ENCODE data around the gene GTF2F1. TPM values are rescaled to one million over a fixed set of nuclear protein-coding genes. Genes with fewer than 3 reads are reported as not detected.
"Not testable (repeated sequence)": the region's sequence is repeated elsewhere in the genome, so short reads cannot be mapped to it uniquely, and the experiment has no call there.

The GTF2F1 gene
- polyA plus RNA-seq, 1 donor = 99.4 TPM

DNA sequence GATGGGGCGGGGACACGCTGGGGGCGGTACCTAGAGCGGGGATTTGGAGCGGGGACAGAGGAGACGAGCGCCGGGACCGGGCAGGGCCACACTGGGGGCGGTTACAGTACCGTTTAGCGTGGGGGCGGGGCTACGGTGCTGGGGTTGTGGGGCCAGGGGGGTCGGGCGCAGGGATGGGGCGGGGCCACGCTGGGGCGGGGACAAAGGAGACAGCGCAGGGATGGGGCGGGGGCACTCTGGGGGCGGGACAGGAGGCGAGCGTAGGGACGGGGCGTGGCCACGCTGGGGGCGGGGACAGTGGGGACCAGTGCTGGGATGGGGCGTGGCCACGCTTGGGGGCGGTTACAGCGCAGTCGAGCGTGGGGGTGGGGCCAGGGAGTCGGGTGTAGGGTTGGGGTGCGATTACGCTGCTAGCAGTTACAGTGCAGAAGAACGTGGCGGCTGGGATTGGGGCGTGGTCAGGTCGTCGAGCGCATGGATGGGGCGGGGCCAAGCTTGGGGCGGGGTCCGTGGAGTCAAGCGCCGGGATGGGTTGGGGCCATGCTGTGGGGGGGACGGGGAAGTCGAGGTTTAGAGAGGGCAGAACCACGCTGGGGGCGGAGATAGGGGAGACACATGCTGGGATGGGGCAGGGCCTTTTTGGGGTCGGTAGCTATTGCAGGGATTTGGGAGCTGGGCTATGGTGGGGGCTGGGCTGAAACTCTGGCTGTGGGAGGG lies 19.7 kb downstream of the GTF2F1 start:
- no peaks in the 10 kb centered on the region for H3K27me3 ChIP-seq (ENCODE audit: control insufficient read depth, insufficient read depth, low read length)
- peak; percentile 97 to 99 for DNase-seq
- H3K36me3 ChIP-seq (ENCODE audit: control insufficient read depth, insufficient read depth, low read length) = peaks cover 27% of the 10 kb centered on the region
- H3K9me3 ChIP-seq (ENCODE audit: control insufficient read depth, low read depth, low read length) = no peaks in the 10 kb centered on the region
- no CpG with 5 or more reads among the region's 53 CpGs for WGBS (ENCODE audit: insufficient coverage, low lambda C conversion rate)
- H3K27ac ChIP-seq (ENCODE audit: low read length) = peak overlapping the region; percentile 100
- peaks cover 5% of the 10 kb centered on the region for H3K4me1 ChIP-seq (ENCODE audit: control insufficient read depth, insufficient read depth, low read length)
- H3K4me3 ChIP-seq (ENCODE audit: low read length) = peak overlapping the region; percentile 93

DNA sequence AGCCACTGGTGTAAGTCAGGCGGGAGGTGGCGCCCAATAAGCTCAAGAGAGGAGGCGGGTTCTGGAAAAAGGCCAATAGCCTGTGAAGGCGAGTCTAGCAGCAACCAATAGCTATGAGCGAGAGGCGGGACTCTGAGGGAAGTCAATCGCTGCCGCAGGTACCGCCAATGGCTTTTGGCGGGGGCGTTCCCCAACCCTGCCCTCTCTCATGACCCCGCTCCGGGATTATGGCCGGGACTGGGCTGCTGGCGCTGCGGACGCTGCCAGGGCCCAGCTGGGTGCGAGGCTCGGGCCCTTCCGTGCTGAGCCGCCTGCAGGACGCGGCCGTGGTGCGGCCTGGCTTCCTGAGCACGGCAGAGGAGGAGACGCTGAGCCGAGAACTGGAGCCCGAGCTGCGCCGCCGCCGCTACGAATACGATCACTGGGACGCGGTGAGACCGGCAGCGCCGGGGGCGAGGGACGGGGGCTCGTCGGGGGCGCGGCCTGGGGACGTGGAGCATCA lies 20.3 kb downstream of the GTF2F1 start, which contains the start of gene ALKBH7:
ALKBH7 (plus strand) TSS at position 201 of the 502 bp plus-strand sequence; CDS start at position 228, 27 bp downstream.
- WGBS (ENCODE audit: insufficient coverage, low lambda C conversion rate) = no CpG with 5 or more reads among the region's 47 CpGs

DNA sequence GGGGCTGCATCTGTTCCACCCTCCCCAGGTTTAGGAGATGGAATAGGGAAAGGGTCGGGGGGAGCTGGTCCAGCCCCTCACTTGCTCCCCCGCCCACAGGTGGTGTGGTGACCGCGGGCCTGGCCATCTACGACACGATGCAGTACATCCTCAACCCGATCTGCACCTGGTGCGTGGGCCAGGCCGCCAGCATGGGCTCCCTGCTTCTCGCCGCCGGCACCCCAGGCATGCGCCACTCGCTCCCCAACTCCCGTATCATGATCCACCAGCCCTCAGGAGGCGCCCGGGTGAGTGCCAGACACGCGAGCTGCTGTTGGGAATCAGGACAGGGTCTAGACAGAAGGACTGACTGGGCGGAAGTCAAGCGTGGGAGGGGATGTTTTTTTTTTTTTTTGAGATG lies 28.6 kb downstream of the GTF2F1 start:
- H3K36me3 ChIP-seq (ENCODE audit: control insufficient read depth, insufficient read depth, low read length) = peaks cover 52% of the 10 kb centered on the region
- no peaks in the 10 kb centered on the region for H3K9me3 ChIP-seq (ENCODE audit: control insufficient read depth, low read depth, low read length)
- H3K4me1 ChIP-seq (ENCODE audit: control insufficient read depth, insufficient read depth, low read length) = peaks cover 2% of the 10 kb centered on the region
- no peak overlapping the region for H3K4me3 ChIP-seq (ENCODE audit: low read length)
- no peak for DNase-seq
- no CpG with 5 or more reads among the region's 21 CpGs for WGBS (ENCODE audit: insufficient coverage, low lambda C conversion rate)
- no peak overlapping the region for H3K27ac ChIP-seq (ENCODE audit: low read length)
- no peaks in the 10 kb centered on the region for H3K27me3 ChIP-seq (ENCODE audit: control insufficient read depth, insufficient read depth, low read length)

More for the DNA sequence above, 20.3 kb downstream of the GTF2F1 start, which contains the start of gene ALKBH7:
- Histone ChIP-seq H3K9me3 (ENCODE audit: control insufficient read depth, low read depth, low read length) (no peaks in the 10 kb centered on the region), H3K4me3 (ENCODE audit: low read length) (peak within 1 kb of the TSS; percentile 93), H3K36me3 (ENCODE audit: control insufficient read depth, insufficient read depth, low read length) (peaks cover 33% of the 10 kb centered on the region), H3K27ac (ENCODE audit: low read length) (peak within 1 kb of the TSS; percentile 100), H3K27me3 (ENCODE audit: control insufficient read depth, insufficient read depth, low read length) (no peaks in the 10 kb centered on the region), H3K4me1 (ENCODE audit: control insufficient read depth, insufficient read depth, low read length) (peaks cover 5% of the 10 kb centered on the region)
- DNase-seq = peak; percentile 100

DNA sequence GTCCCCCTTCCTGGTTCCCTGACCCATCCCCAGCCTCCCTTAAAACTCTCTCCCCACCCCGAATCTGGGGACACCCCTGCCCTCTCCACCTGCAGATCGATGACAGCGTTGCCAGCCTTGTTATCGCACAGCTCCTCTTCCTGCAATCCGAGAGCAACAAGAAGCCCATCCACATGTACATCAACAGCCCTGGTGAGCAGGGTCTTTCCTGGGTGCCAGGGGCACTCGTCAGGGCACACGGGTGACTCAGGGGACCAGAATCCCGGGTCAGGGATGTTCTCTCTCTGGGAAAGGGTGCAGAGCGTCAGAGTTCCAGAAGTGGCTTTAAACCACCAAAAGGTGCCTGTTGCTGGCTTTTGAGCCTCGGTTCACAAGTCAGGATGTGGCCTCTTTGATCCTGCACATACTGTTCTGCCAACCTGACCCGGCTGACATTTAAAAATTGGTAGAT lies 30.6 kb downstream of the GTF2F1 start:
- no peaks in the 10 kb centered on the region for H3K27me3 ChIP-seq (ENCODE audit: control insufficient read depth, insufficient read depth, low read length)
- H3K36me3 ChIP-seq (ENCODE audit: control insufficient read depth, insufficient read depth, low read length) = peaks cover 32% of the 10 kb centered on the region
- peaks cover 2% of the 10 kb centered on the region for H3K4me1 ChIP-seq (ENCODE audit: control insufficient read depth, insufficient read depth, low read length)
- no peaks in the 10 kb centered on the region for H3K9me3 ChIP-seq (ENCODE audit: control insufficient read depth, low read depth, low read length)
- peak overlapping the region; percentile 63 for H3K27ac ChIP-seq (ENCODE audit: low read length)
- H3K4me3 ChIP-seq (ENCODE audit: low read length) = peak overlapping the region; percentile 98
- peak in 1 of 2 donors; percentile 29 for DNase-seq
- no CpG with 5 or more reads among the region's 11 CpGs for WGBS (ENCODE audit: insufficient coverage, low lambda C conversion rate)

DNA sequence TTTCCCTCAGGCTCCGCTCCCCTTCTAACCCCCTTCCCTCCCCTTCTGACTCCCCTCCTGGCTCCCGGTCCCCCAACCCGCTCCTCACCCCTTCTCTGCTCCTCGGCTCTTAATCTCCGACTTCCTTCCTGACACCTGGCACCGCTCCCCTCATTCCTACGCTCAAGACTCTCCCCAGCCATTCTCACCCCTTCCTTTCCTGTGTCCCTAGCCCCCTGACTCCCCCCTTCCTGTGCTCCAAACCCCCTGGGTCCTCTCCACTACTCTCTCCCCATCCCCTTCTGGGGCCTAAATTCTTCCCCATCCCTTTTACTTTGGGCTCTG lies 31.0 kb downstream of the GTF2F1 start:
- Histone ChIP-seq H3K4me3 (ENCODE audit: low read length) (peak overlapping the region; percentile 98), H3K36me3 (ENCODE audit: control insufficient read depth, insufficient read depth, low read length) (peaks cover 28% of the 10 kb centered on the region), H3K27ac (ENCODE audit: low read length) (peak overlapping the region; percentile 63), H3K27me3 (ENCODE audit: control insufficient read depth, insufficient read depth, low read length) (no peaks in the 10 kb centered on the region), H3K9me3 (ENCODE audit: control insufficient read depth, low read depth, low read length) (no peaks in the 10 kb centered on the region), H3K4me1 (ENCODE audit: control insufficient read depth, insufficient read depth, low read length) (peaks cover 2% of the 10 kb centered on the region)
- WGBS (ENCODE audit: insufficient coverage, low lambda C conversion rate) = 9% methylated on average over 4 of the region's 7 CpGs
- no peak for DNase-seq

DNA sequence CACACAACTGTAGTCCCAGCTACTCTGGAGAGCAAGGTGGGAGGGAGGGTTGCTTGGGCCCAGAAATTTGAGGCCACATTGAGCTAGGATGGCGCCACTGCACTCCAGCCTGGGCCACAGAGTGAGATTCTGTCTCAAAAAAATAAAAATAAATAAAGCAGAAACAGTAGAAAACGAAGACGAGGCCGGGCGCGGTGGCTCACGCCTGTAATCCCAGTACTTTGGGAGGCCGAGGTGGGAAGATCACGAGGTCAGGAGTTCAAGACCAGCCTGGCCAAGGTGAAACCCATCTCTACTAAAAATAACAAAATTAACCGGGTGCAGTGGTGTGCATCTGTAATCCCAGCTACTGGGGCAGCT lies 32.1 kb downstream of the GTF2F1 start:
- H3K36me3 ChIP-seq (ENCODE audit: control insufficient read depth, insufficient read depth, low read length) = peaks cover 19% of the 10 kb centered on the region
- not testable (repeated sequence) for H3K9me3 ChIP-seq (ENCODE audit: control insufficient read depth, low read depth, low read length); DNase-seq; H3K27ac ChIP-seq (ENCODE audit: low read length); H3K27me3 ChIP-seq (ENCODE audit: control insufficient read depth, insufficient read depth, low read length); H3K4me1 ChIP-seq (ENCODE audit: control insufficient read depth, insufficient read depth, low read length)
- WGBS (ENCODE audit: insufficient coverage, low lambda C conversion rate) = 100% methylated on average over 1 of the region's 10 CpGs
- H3K4me3 ChIP-seq (ENCODE audit: low read length) = peak overlapping the region; percentile 98

DNA sequence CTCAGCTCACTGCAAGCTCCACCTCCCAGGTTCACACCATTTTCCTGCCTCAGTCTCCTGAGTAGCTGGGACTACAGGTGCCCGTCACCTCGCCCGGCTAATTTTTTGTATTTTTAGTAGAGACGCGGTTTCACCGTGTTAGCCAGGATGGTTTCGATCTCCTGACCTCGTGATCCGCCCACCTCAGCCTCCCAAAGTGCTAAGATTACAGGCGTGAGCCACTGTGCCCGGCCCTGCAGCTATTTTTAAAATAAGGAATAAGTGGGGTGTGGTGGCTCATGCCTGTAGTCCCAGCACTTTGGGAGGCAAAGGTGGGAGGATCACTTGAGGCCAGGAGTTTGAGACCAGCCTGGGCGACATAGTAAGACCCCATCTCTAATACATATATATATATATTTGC lies 32.5 kb downstream of the GTF2F1 start:
- H3K36me3 ChIP-seq (ENCODE audit: control insufficient read depth, insufficient read depth, low read length) = peaks cover 15% of the 10 kb centered on the region
- H3K4me1 ChIP-seq (ENCODE audit: control insufficient read depth, insufficient read depth, low read length); H3K9me3 ChIP-seq (ENCODE audit: control insufficient read depth, low read depth, low read length); H3K4me3 ChIP-seq (ENCODE audit: low read length); H3K27me3 ChIP-seq (ENCODE audit: control insufficient read depth, insufficient read depth, low read length); DNase-seq; H3K27ac ChIP-seq (ENCODE audit: low read length): not testable (repeated sequence)
- WGBS (ENCODE audit: insufficient coverage, low lambda C conversion rate) = 100% methylated on average over 2 of the region's 12 CpGs

DNA sequence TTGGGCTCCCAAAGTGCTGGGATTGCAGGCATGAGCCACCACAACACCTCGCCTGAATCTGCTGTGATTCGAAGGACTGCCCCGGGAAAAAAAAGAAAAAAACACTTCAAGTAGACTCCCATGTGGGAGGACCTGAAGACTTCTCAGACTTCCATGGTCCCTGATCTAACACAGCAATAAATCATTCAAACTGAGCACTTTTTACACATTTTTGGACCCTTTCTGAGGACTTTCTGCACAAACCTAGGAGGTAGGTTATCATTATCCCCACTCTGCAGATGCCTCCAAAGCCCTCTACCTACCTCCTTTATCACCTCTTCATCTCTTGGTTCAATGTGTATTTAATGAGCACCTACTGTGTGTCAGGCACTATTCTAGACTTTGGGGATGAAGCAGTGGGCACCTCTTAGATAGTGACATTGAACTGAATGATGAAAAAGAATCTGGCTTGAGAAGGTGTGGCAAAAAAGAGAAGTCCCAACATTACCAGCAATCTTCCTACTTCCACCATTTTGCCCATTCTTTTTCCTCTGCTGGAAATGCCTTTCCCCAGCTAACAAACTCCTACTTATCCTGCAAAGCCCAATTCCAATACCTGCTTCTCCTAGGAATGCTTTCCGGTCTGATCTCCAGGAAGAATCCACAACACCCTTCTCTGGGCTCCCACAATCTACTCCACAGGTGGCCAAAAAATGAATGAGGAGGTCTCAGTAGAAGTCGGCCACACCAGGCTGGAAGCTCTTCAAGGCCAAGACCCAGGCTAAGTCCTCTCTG lies 33.2 kb downstream of the GTF2F1 start:
- WGBS (ENCODE audit: insufficient coverage, low lambda C conversion rate) = no CpG with 5 or more reads among the region's 5 CpGs
- Histone ChIP-seq H3K36me3 (ENCODE audit: control insufficient read depth, insufficient read depth, low read length) (peaks cover 8% of the 10 kb centered on the region), H3K27me3 (ENCODE audit: control insufficient read depth, insufficient read depth, low read length) (no peaks in the 10 kb centered on the region), H3K9me3 (ENCODE audit: control insufficient read depth, low read depth, low read length) (no peaks in the 10 kb centered on the region), H3K4me1 (ENCODE audit: control insufficient read depth, insufficient read depth, low read length) (peaks cover 2% of the 10 kb centered on the region), H3K4me3 (ENCODE audit: low read length) (no peak overlapping the region), H3K27ac (ENCODE audit: low read length) (no peak overlapping the region)
- no peak for DNase-seq

DNA sequence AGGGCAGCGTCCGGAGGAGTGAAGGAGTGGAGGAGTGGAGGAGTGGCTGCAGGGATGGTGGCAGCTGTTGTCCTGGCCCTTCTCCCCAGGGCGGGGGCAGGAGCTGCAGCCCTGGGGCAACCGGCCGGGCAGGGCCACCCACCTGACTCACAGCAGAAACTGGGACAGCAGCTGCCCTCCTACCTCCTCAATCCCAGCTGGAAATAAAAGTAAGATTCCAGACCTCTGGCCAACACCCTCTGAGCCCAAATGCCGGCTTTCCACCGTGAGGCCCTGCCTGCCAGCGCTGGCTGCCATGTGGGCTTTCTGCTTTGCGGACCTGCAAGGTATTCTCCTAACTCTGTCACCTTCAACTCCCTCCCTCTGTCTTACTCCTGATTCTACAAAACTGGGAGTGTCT lies 35.0 kb downstream of the GTF2F1 start:
- Histone ChIP-seq H3K4me3 (ENCODE audit: low read length) (no peak overlapping the region), H3K9me3 (ENCODE audit: control insufficient read depth, low read depth, low read length) (no peaks in the 10 kb centered on the region), H3K27ac (ENCODE audit: low read length) (no peak overlapping the region), H3K4me1 (ENCODE audit: control insufficient read depth, insufficient read depth, low read length) (peaks cover 2% of the 10 kb centered on the region), H3K27me3 (ENCODE audit: control insufficient read depth, insufficient read depth, low read length) (no peaks in the 10 kb centered on the region), H3K36me3 (ENCODE audit: control insufficient read depth, insufficient read depth, low read length) (no peaks in the 10 kb centered on the region)
- no CpG with 5 or more reads among the region's 9 CpGs for WGBS (ENCODE audit: insufficient coverage, low lambda C conversion rate)
- DNase-seq = no peak

DNA sequence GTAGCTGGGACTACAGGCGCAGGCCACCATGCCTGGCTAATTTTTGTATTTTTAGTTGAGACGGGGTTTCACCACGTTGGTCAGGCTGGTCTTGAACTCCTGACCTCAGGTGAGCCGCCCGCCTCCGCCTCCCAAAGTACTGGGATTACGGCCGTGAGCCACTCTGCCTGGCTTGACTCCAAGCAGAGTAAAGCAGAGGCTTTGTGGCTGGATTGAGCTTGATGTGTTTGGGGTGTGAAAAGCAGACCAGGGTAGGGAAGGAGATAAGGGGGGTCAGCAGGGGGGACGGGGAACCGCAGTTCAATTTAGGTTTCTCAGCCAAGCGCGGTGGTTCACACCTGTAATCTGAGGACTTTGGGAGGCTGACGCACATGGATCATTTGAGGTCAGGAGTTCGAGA lies 35.8 kb downstream of the GTF2F1 start:
- Histone ChIP-seq H3K4me1 (ENCODE audit: control insufficient read depth, insufficient read depth, low read length) (no peaks in the 10 kb centered on the region), H3K9me3 (ENCODE audit: control insufficient read depth, low read depth, low read length) (no peaks in the 10 kb centered on the region), H3K4me3 (ENCODE audit: low read length) (no peak overlapping the region), H3K27ac (ENCODE audit: low read length) (no peak overlapping the region), H3K36me3 (ENCODE audit: control insufficient read depth, insufficient read depth, low read length) (no peaks in the 10 kb centered on the region), H3K27me3 (ENCODE audit: control insufficient read depth, insufficient read depth, low read length) (no peaks in the 10 kb centered on the region)
- WGBS (ENCODE audit: insufficient coverage, low lambda C conversion rate) = no CpG with 5 or more reads among the region's 14 CpGs
- DNase-seq = no peak

All from large intestine (tissue), 3 donors.